ENCODE data around the gene SEMA3D.

SEMA3D gene

DNA sequence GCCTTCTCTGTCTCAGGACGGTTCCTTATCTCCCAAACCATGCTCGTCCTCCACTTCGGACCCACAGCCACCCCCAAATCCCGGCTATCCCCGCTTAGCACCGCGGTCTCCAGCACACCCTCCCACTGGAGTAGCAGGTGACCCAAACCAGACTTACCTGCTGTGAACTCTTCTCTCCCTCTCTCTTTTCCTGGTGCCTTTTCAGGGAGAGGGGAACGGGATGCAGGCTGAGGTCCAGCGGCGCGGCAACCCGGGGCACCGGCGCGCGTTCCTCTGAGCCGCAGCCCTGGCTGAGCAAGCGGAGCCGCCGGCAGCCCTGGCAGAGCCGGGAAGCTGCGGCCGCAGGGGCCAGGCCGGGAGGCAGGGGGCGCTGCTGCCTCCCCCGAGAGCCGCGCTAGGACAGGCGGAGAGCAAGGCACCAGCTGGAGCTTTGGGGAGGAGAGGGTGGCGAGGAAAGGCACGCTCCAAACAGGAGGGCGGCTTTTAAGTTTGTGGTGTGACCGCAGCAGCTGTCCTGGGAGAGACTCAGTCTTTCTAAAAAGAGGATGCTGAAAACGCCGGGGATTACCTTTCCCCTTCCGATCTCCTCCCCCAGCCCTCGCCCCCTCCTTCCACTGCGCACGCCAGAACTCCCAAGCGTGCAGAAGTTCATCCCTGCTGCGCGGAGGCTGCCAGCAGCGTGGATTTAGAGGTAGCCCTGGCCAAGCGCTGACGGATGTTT lies at the start of gene SEMA3D:
TSS of gene SEMA3D (minus strand) at position 536 of the 721 bp plus-strand sequence. CDS start 65,165 bp downstream, outside the sequence.
- no peak for DNase-seq (ENCODE audit: low read depth)

DNA sequence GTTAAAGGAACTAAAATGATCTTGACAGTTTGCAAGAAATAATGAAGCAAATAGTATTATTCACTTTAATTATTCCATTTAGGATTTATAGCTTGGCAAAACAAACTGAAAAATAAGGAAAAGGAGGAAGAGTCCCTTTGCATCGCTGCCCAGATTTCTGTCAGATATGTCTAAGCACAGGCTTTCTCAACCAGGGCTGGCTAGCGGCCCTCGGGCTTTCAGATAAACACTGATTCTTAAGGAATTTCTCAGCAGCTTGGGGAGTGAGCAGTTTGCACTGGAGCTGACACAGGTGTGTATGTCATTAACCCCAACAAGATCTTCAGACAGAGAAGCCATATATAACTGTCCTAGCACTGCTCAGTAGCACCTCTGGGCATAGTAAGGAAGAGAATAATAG lies 47.9 kb upstream of the SEMA3D start:
- no peak for DNase-seq (ENCODE audit: low read depth)

DNA sequence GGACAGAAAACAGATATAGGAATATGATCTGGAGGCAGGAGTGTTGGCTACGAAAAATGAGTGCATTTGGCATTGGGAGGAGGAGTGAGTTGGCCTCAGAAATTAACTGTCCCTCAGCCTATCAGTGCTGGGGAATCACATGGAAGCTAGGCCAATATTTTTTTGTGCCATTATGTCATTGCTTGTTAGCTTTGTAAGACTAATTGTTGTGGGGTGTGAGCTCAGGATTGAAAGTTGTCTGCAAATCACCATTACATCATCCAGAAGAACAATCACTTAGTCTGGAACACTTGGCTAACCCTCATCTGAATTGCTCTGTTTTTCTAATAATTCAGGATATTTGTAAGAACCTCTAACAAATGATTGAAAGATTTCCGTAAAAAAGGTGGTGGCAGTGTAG lies 45.2 kb upstream of the SEMA3D start:
- DNase-seq (ENCODE audit: low read depth) = no peak

DNA sequence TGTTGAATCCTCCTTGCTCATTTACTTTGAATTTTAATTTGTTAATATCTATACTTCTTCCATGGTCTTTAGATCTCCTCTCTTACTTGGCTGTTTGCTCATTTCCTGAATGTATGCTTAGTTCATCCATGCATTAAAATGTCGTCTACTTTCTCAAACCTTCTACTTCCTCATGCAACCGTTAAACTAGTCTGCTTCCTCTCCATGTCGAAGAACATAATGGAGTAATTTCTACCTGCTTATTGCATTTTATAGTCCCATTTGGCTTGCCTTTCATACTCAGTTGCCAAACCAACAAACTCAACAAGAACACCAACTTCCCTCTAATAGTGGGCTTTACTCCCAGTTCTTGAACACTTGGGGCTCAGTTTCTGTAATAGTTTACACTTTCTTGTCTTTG lies 43.8 kb upstream of the SEMA3D start:
- DNase-seq (ENCODE audit: low read depth) = no peak

DNA sequence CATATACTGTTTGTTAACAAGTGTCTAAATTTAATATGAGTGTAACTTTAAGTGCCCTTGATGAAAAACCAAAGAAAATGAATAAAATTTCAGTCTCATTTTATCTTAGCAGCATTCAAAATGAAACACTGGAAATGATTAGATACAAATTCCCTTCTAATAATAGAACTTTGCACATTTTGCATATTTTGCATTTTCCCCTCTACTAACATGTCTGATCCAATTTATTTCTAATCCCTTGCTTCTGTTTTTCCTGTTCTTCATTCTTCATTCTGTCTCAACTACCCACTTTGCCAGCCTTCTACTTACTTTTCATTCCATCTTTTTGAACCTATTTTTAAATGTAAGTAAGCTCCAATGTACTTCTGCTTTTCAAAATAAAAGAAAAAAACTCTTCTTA lies 42.7 kb upstream of the SEMA3D start:
- DNase-seq (ENCODE audit: low read depth) = no peak

DNA sequence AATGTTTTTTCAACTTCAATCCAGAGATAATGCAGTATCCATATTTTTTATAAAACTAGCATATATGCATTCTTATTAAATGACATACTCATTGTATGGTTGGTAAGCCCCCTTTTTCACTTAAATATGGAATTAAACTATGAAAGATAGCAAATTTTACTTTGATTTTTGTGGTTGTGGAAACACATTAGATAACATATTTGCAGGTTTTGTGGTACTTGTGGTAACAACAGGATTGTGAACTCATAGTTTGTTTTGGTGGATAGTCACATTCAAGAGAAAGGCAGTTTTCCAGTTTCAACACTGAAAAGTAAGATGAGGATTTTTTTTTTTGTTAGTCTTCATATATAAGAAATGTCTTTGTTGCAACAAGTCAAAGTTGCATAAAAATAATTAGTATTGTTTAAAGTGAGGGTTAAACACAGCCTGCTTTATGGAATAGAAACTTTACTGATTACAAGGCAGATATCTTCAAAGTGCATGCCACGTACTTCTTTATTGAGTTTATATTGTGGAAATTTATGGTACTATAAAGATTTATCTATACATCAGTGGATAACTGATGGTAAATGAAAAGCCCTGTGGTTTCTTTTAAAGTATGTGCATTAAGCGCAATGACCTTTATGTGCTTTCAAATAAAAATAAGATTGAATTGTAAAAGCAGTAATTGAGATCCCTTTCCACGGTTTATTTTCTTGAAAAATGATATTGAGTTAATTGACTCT lies 39.7 kb upstream of the SEMA3D start:
- no peak for DNase-seq (ENCODE audit: low read depth)

DNA sequence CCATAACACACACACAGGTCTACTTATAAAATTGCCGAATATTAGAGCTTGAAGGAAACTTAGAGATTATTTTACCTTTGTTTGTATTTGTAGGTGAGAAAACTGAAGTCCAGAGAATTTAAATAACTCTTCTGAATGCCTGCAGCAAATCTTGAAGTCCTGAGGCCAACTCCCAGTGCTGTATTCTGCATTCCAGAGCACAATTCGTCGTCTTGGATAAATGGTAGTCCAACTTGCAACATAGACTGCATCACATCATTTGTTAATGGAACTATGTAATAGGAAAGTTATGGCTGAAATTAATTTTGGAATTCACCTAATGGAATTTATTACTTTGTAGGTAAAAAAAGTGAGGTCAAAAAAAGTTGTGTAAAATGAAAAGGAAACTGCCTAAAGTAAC lies 37.3 kb upstream of the SEMA3D start:
- DNase-seq (ENCODE audit: low read depth) = no peak

DNA sequence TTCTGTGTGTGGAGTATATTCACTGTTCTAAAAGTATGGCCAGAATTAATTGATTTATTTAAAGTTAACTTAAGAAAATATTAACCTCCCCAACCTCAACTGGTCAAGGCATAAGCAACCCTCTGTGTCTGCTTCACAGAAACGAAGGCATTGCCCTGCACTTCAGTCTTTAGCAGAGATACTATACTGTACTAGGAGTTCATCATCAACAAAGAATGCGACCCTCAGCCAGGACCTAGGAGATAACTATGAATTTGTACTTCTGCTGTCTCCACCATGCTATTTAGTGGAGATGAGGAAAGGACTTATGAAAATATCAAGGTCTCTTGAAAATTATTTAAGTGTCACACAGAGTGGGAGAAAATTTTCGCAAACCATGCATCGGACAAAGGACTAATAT lies 35.7 kb upstream of the SEMA3D start:
- no peak for DNase-seq (ENCODE audit: low read depth)

DNA sequence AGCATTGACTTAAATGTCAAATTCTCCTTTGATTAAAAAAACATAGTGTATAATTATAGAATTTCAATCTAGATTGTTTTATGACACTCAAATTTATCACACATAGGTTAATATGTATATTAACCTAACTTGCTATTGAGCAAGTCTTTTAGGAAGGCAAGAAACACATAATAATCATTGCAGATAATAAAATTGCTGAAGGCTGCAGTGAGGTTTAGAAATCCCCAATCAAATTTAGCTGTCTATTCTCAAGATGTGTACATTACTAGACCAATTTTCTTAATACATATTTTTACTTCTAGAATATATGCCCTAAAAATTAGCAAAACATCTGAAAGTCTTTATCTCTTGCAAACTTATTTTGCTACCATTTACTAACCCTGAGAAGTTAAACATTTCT lies 34.9 kb upstream of the SEMA3D start:
- DNase-seq (ENCODE audit: low read depth) = no peak

DNA sequence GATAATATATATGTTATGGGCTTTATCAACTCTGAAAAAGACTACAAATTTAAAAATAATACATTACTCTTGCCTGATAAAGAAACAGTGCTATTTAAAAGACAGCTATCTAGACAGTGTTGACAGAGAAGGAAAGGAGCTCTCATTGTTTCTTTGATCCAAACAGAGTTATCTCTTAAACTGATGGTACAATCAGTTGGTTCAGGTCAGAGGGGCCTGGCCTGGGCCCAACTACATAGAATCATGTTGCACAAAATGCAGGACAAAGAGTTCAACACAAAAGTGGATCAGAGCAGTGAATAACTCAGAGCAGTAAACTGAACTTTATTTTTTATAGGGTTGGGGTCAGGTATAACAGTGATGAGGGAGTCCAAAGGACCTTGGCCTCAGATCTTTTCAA lies 33.8 kb upstream of the SEMA3D start:
- no peak for DNase-seq (ENCODE audit: low read depth)

DNA sequence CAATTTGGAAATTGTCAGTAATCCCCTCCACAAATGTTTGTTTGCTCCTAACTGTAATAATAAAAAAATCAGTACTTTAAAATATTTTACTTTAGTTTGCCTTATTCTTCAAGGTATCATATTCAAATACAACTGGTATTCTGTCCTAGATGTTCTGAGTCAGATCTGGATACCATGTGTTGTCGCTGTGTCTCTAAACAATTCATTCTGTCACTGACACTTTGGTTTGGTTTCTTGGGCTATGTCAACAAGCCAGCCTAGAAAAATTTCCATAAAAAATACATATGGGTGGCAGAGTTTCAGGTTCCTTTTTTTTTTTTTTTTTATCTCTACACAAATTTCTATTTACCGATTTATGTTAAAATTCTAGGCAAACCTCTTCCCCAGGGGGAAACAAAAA lies 33.2 kb upstream of the SEMA3D start:
- DNase-seq (ENCODE audit: low read depth) = no peak

DNA sequence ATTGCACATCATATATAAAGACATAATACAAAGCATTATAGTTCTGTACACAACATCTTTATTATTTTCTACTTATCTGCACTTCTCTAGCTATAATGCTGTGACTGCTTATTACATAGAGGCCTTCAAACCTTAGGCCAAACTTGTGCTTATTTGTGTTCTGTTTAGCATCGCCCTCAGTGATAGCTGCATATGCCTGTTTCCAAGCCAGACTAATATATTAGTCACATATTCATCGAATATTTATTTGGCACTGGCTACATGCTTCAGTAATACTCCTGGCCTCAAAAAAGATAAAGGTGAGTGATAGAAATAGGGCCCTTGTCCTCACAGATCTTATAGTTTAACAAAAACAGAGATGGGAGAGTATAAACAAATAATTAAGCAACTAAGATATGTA lies 30.2 kb upstream of the SEMA3D start:
- DNase-seq (ENCODE audit: low read depth) = no peak

DNA sequence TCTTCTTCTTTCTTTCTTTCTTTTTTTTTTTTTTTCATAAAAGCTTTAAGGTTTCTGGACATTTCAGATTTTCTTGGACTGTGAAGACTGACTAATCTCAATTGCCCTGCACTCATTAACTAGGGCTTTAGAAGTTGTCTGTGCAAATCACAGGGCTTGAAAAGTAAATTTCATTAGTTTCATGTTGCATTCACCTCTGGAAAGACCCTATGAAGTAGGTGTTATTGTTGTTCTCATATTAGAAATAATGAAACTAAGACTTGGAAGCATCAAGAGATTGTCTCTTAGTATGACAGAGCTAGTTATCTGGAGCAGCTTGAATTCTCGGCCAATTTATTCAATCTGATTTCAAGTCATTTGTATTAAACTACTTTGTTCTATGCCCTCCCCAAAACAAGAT lies 28.2 kb upstream of the SEMA3D start:
- no peak for DNase-seq (ENCODE audit: low read depth)

DNA sequence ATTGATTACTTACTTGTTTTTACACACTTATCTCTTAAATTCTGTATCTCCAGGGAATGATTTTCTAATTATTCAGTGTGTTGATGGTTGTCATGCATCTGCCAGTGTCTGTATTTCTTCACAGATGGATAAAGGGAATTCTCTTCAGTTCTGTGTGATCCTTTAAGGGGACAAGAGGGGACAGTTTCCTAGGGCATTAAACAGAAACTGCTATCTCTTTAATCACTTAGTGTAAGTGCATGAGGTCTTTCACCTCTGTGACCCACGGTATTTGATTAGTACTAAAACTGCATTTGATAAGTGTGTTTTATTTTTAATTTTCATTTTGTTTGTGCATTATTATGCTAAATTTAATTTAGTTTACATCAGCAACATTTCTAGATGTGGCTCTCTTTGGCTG lies 26.6 kb upstream of the SEMA3D start:
- DNase-seq (ENCODE audit: low read depth) = no peak

DNA sequence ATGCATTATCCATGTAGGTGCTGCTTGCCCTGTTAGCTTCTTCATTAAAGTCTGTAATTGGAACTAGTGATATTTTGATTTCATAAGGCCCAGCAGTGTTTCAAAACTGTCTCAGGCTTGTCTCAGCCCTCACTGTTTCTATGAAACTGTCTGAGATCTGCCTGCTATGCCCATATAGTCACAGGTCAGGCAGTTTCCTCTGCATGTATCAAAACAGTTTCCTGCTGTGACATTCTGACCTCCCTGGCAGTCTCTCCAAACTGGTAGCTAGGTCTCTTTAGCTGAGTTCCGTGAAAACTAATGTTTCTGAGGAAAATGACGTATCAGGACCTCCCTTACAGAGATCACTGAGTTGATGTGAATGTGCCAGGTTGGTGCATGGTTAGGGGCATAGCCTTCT lies 18.9 kb upstream of the SEMA3D start:
- no peak for DNase-seq (ENCODE audit: low read depth)

DNA sequence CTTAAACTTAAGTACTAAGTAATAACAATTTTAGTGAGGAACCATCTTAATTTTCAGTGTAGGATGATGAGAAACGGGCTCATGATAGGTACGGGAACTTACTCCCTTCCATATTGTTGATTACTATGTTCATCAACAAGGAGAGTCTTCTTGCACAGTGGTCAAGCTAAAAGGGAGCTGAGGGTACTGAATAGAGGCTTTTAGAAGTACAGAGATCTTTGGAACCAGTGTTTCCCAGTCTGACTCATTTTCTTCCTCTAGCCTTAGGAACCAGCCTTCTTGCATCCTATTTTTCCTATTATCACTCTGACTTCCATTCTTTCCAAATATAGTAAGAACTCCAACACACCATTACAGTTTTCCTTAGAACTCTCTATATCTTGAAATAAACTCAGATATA lies 17.6 kb upstream of the SEMA3D start:
- DNase-seq (ENCODE audit: low read depth) = no peak

DNA sequence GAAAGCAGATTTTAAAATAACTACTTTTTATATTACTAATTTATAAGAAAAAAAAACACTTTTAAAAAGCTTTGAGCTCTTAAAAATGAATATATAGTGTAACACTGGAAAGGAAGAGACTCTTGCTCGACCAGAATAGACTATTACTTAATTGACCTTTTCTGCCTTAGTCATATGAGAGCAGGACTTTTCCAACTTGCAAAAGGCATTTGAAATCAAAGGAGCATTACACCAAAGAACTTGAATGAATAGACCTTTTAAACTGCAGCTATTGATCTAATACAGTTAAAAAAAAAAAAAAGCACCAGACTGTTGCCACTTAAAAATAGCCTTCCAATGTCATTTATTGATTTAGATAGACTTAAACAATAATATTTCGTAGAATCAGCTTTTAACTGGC lies 17.2 kb upstream of the SEMA3D start:
- DNase-seq (ENCODE audit: low read depth) = no peak

DNA sequence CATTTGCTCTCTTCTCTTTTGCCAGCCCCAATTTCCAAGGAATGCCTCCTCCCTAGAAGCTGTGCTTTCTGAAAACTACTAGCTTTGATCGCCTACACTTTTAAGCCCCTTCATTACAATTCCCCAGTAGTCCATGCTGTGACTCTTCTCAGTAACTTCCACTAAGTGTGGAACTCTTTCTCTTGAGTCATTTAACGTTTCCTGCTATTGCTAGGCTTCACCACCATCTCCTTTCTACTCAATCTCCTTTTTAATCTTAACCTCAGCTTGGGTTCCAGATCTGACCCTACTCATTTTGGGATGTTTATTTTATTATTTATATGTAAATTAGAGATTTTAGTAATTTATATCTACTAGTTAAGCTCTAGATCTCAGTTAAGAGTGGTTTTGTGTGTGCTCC lies 14.4 kb upstream of the SEMA3D start:
- DNase-seq (ENCODE audit: low read depth) = no peak

DNA sequence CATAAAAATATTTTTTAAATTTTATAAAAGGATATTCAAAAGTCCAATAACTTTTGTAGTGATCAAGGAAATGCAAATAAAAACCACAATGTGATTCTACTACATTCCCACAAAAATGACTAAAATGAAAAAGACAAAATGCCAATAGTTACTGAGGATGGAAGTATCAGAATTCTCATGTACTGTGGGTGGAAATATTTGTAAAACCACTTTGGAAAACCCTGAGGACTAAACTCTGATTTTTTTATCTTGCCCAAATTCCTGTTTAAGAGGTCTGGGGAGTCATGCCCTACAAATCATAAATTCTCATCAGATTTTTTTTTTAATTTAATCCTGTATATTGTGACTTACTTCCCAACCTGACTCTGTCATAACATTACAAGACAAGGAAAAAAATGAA lies 9.8 kb upstream of the SEMA3D start:
- no peak for DNase-seq (ENCODE audit: low read depth)

DNA sequence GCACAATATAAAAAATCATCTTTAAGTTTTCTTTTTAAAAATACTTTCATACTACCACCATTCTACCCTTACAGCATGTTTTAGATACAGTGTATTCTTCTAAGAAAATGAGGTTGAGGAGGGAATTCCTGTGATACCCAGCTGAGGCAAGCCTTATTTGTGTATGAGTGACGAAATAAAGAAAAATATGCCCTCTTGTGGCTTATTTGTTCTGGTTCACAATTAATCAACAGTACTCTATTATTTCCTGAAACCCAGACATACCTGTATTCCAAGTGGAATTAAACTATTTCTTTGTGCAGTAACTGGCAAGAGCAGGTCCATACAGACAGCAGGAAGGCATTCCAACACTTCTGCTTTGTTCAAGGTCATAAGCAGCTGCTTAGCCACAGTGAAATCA lies 4.5 kb upstream of the SEMA3D start:
- no peak for DNase-seq (ENCODE audit: low read depth)

DNA sequence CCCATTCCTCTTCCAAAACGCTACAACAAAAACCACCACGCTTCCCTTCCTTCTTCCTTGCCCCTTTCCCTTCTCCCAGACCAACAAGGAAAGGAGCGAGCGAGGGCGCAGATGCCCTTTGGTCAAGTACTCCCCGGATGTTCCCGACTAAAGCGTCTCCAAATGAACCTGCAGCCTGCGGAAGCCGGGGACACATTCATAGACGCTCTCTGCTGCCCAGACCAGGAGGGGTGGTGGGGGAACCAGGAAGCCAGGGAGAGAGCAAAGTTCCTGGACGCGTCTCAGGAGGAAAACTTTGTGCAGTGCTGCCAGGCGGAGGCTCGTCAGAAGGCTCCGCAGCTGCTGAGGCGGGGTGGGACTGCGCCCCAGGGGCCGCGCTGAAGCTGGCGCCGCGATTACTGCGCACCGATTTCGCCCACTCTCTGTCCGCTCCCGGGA lies 754 bp downstream of the SEMA3D start:
- DNase-seq (ENCODE audit: low read depth) = no peak

DNA sequence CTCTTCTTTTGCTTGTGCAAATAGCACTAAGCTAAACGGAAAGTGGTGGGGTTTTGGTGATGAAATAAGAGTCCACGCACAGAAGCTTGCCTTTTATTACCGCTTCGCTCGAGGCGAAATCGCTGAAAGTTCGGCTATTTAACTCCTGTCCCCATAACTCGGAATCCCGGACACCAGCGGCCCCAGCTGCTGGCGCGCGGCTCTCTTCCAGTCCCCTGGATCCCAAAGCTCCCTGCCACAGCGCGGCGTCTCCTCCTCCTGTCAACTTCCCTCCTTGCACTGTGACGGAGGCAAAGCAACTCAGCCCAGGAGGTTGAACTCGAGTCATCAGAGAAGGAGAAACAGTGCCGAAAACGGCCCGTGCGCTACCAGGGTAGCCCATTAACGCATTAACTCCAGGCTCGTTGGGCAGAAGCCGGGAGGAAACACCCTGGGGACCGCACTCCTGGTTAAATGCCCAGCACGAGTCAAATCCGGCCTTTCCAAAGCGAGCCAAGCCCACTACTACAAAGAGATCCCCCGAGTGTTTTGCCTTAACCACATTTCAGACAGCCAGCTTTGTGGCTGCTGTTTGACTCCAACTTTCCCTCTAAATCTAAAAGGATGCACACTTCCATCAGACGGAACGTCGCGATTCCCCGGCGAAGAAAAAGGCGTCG lies 1.3 kb downstream of the SEMA3D start:
- no peak for DNase-seq (ENCODE audit: low read depth)

Measured in stimulated activated CD8-positive, alpha-beta memory T cell treated with anti-CD3 and anti-CD28 coated beads, Interleukin-4, amount 100 ng/mL, for 24 hours (primary cell).